Measurements from ENCODE around the gene ADAMTSL5.

DNA sequence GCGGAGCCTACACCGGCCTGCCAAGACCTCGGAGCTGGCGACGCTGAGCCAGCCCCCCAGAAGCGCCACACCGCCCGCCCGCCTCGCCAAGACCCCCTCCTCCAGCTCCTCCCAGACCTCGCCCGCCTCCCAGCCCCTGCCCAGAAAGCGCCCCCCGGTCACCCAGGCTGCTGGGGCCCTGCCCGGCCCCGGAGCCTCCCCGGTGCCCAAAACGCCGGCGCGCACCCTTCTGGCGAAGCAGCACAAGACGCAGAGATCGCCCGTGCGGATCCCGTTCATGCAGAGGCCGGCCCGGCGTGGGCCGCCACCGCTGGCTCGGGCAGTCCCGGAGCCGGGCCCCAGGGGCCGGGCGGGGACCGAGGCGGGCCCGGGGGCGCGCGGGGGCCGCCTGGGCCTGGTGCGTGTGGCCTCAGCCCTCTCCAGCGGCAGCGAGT lies 44.0 kb downstream of the ADAMTSL5 start:
- TF ChIP-seq PCBP1 (IDR thresholded peaks at IDR 0.05; ENCODE audit: low read depth, low read length, poor library complexity, severe bottlenecking) (no peak), PHF21A (IDR thresholded peaks at IDR 0.05; ENCODE audit: borderline replicate concordance, low read depth) (no peak), GTF2F1 (IDR thresholded peaks at IDR 0.05; ENCODE audit: low read depth, low read length) (no peak), HIVEP1 (CRISPR knock-in tag; IDR thresholded peaks at IDR 0.05) (no peak), JUND (IDR thresholded peaks at IDR 0.05; ENCODE audit: borderline replicate concordance, low read depth, low read length) (no peak), JUND (tag; IDR thresholded peaks at IDR 0.05; ENCODE audit: borderline replicate concordance, low read depth, low read length) (no peak), POU5F1 (IDR thresholded peaks at IDR 0.05; ENCODE audit: borderline replicate concordance, low read depth, low read length, partially characterized antibody) (no peak), SMAD1 (IDR thresholded peaks at IDR 0.05; ENCODE audit: low read depth, low read length, partially characterized antibody) (no peak), MAZ (CRISPR knock-in tag; conservative IDR thresholded peaks at IDR 0.05 in 1 of 2, IDR thresholded peaks at IDR 0.05 in 1 of 2) (no peak), CHD2 (IDR thresholded peaks at IDR 0.05; ENCODE audit: low read depth, low read length) (no peak), HDAC2 (IDR thresholded peaks at IDR 0.05) (no peak)
- TF ChIP-seq, protein P1, sequence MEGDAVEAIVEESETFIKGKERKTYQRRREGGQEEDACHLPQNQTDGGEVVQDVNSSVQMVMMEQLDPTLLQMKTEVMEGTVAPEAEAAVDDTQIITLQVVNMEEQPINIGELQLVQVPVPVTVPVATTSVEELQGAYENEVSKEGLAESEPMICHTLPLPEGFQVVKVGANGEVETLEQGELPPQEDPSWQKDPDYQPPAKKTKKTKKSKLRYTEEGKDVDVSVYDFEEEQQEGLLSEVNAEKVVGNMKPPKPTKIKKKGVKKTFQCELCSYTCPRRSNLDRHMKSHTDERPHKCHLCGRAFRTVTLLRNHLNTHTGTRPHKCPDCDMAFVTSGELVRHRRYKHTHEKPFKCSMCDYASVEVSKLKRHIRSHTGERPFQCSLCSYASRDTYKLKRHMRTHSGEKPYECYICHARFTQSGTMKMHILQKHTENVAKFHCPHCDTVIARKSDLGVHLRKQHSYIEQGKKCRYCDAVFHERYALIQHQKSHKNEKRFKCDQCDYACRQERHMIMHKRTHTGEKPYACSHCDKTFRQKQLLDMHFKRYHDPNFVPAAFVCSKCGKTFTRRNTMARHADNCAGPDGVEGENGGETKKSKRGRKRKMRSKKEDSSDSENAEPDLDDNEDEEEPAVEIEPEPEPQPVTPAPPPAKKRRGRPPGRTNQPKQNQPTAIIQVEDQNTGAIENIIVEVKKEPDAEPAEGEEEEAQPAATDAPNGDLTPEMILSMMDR (IDR thresholded peaks at IDR 0.05 in 2 of 3, conservative IDR thresholded peaks at IDR 0.05 in 1 of 3; ENCODE audit: insufficient read depth in 2 of 3, low read depth in 1 of 3, low read length in 3 of 3) = no peak
- TF ChIP-seq, protein P2, sequence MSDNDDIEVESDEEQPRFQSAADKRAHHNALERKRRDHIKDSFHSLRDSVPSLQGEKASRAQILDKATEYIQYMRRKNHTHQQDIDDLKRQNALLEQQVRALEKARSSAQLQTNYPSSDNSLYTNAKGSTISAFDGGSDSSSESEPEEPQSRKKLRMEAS (CRISPR knock-in tag; IDR thresholded peaks at IDR 0.05) = no peak
- TF ChIP-seq, protein P3, sequence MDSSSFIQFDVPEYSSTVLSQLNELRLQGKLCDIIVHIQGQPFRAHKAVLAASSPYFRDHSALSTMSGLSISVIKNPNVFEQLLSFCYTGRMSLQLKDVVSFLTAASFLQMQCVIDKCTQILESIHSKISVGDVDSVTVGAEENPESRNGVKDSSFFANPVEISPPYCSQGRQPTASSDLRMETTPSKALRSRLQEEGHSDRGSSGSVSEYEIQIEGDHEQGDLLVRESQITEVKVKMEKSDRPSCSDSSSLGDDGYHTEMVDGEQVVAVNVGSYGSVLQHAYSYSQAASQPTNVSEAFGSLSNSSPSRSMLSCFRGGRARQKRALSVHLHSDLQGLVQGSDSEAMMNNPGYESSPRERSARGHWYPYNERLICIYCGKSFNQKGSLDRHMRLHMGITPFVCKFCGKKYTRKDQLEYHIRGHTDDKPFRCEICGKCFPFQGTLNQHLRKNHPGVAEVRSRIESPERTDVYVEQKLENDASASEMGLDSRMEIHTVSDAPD (CRISPR knock-in tag; IDR thresholded peaks at IDR 0.05) = no peak
